HEK293T (cell line): ENCODE data around the gene ISM1.

Experiments used
- CTCF ChIA-PET: fragments of 350-600 bp; formaldehyde crosslinking; extraction: SDS; loops from one replicate; lab custom pipeline; 2021; ENCODE audit warnings: antibody characterized with exemption, inconsistent platforms; lab: Yijun Ruan, JAX
- POLR2A ChIA-PET: fragments of 350-600 bp; formaldehyde crosslinking; extraction: SDS; loops from one replicate; lab custom pipeline; 2020; ENCODE audit warnings: antibody characterized with exemption, inconsistent platforms; lab: Yijun Ruan, JAX
- DNase-seq: peaks from one replicate; pipeline ENCODE4 v3.0.0; 2012; ENCODE audit warnings: mixed read lengths; ENCODE audit errors: extremely low spot score
- ARNT ChIP-seq: fragments of 450-650 bp; IDR thresholded peaks from 2 replicates; pipeline ENCODE4 v1.6.1; 2017; ENCODE audit warnings: mild to moderate bottlenecking
- BHLHE40 ChIP-seq: fragments of 450-650 bp; IDR thresholded peaks from 2 replicates; pipeline ENCODE4 v1.6.1; 2016; ENCODE audit warnings: mild to moderate bottlenecking, moderate library complexity, borderline replicate concordance
- CTBP1 ChIP-seq: fragments of 450-650 bp; IDR thresholded peaks from 2 replicates; pipeline ENCODE4 v1.6.1; 2016; ENCODE audit warnings: borderline replicate concordance
- ELF4 ChIP-seq: fragments of 450-650 bp; IDR thresholded peaks from 2 replicates; pipeline ENCODE4 v1.6.1; 2017; ENCODE audit warnings: antibody characterized with exemption
- FOXA1 ChIP-seq: fragments of 450-650 bp; IDR thresholded peaks from 2 replicates; pipeline ENCODE4 v1.6.1; 2016; ENCODE audit warnings: mild to moderate bottlenecking
- FOXK2 ChIP-seq: fragments of 450-650 bp; IDR thresholded peaks from 2 replicates; pipeline ENCODE4 v1.6.1; 2016; ENCODE audit warnings: mild to moderate bottlenecking
- FOXM1 ChIP-seq: fragments of 450-650 bp; IDR thresholded peaks from 2 replicates; pipeline ENCODE4 v1.6.1; 2017; ENCODE audit warnings: mild to moderate bottlenecking, borderline replicate concordance
- HDGF ChIP-seq: fragments of 450-650 bp; IDR thresholded peaks from 2 replicates; pipeline ENCODE4 v1.6.1; 2017; ENCODE audit warnings: antibody characterized with exemption, borderline replicate concordance
- L3MBTL2 ChIP-seq: fragments of 450-650 bp; conservative IDR thresholded peaks from 2 replicates; pipeline ENCODE4 v1.6.1; 2016; ENCODE audit warnings: mild to moderate bottlenecking
- LEF1 ChIP-seq: fragments of 450-650 bp; IDR thresholded peaks from 2 replicates; pipeline ENCODE4 v1.6.1; 2017; ENCODE audit warnings: mild to moderate bottlenecking, borderline replicate concordance
- NFRKB ChIP-seq: fragments of 450-650 bp; IDR thresholded peaks from 2 replicates; pipeline ENCODE4 v1.6.1; 2016; ENCODE audit warnings: mild to moderate bottlenecking, moderate library complexity
- PKNOX1 ChIP-seq: fragments of 450-650 bp; IDR thresholded peaks from 2 replicates; pipeline ENCODE4 v1.6.1; 2016
- SP1 ChIP-seq: fragments of 450-650 bp; IDR thresholded peaks from 2 replicates; pipeline ENCODE4 v1.6.1; 2017
- SUZ12 ChIP-seq: fragments of 450-650 bp; IDR thresholded peaks from 2 replicates; pipeline ENCODE4 v1.6.1; 2016; ENCODE audit warnings: mild to moderate bottlenecking
- TARDBP ChIP-seq: fragments of 450-650 bp; IDR thresholded peaks from 2 replicates; pipeline ENCODE4 v1.6.1; 2016
- ZNF384 ChIP-seq: fragments of 450-650 bp; IDR thresholded peaks from 2 replicates; pipeline ENCODE4 v1.6.1; 2016

The ISM1 gene

GRCh38 chr20:13296070-13296469, 75.0 kb downstream of the ISM1 start:
- TF ChIP-seq NFRKB (no peak), HDGF (no peak), BHLHE40 (no peak), CTBP1 (no peak), ZNF384 (no peak), FOXK2 (no peak), FOXM1 (no peak), ELF4 (no peak), SUZ12 (no peak), ARNT (no peak), LEF1 (no peak), SP1 (no peak), TARDBP (no peak), PKNOX1 (no peak), FOXA1 (no peak), L3MBTL2 (no peak)
- no peak for DNase-seq
- ChIA-PET CTCF (no interaction called here), POLR2A (no interaction called here)

GRCh38 chr20:13297147-13297899, 76.2 kb downstream of the ISM1 start:
- ChIA-PET POLR2A (no interaction called here), CTCF (no interaction called here)
- no peak for DNase-seq
- TF ChIP-seq LEF1 = no peak
- no peak for TF ChIP-seq SP1
- TF ChIP-seq ELF4 = no peak
- no peak for TF ChIP-seq ARNT
- no peak for TF ChIP-seq L3MBTL2
- no peak for TF ChIP-seq FOXA1
- no peak for TF ChIP-seq NFRKB
- TF ChIP-seq PKNOX1 = no peak

GRCh38 chr20:13298692-13299373, 77.8 kb downstream of the ISM1 start:
- DNase-seq = no peak
- ChIA-PET CTCF (no interaction called here), POLR2A (no interaction called here)
- TF ChIP-seq LEF1 (no peak), TARDBP (no peak), FOXA1 (no peak), SUZ12 (no peak), ARNT (no peak)

GRCh38 chr20:13299401-13299800, 78.3 kb downstream of the ISM1 start:
- DNase-seq = no peak
- ChIA-PET CTCF (no interaction called here), POLR2A (no interaction called here)
- TF ChIP-seq FOXM1 = no peak
- no peak for TF ChIP-seq NFRKB
- no peak for TF ChIP-seq L3MBTL2
- TF ChIP-seq LEF1 = no peak
- TF ChIP-seq PKNOX1 = no peak
- no peak for TF ChIP-seq FOXK2
- no peak for TF ChIP-seq SP1
- no peak for TF ChIP-seq HDGF
- no peak for TF ChIP-seq ARNT
- no peak for TF ChIP-seq CTBP1
- no peak for TF ChIP-seq ELF4
- no peak for TF ChIP-seq SUZ12
- no peak for TF ChIP-seq ZNF384
- no peak for TF ChIP-seq FOXA1
- TF ChIP-seq BHLHE40 = no peak
- no peak for TF ChIP-seq TARDBP

- POLR2A ChIA-PET = no interaction called here
- CTCF ChIA-PET = interaction anchor here (1.0 to 1.5 kb wide), 2 partner anchors 23 to 184 kb away, joined by 3 read pairs; no protein-coding TSS in a partner anchor
Observed at GRCh38 chr20:13301596-13301995, 80.5 kb downstream of the ISM1 start.

More at GRCh38 chr20:13301596-13301995, 80.5 kb downstream of the ISM1 start:
- TF ChIP-seq LEF1 = no peak
- no peak for TF ChIP-seq BHLHE40
- TF ChIP-seq NFRKB = no peak
- TF ChIP-seq TARDBP = no peak
- no peak for TF ChIP-seq ELF4
- TF ChIP-seq PKNOX1 = no peak
- no peak for TF ChIP-seq SUZ12
- TF ChIP-seq FOXM1 = no peak
- TF ChIP-seq HDGF = no peak
- no peak for DNase-seq
